ENCODE data around the gene IL1RL2. TPM values are rescaled to one million over a fixed set of nuclear protein-coding genes. Genes with fewer than 3 reads are reported as not detected.

IL1RL2 gene
- polyA plus RNA-seq, 10 donors, result 0.09 to 0.90 (median 0.19) TPM

- no peak for DNase-seq
These were observed 7.9 kb downstream of the IL1RL2 start for GRCh38 chr2:102194609-102195268.

- DNase-seq, result no peak
These were observed 10.7 kb downstream of the IL1RL2 start for GRCh38 chr2:102197389-102198137.

GRCh38 chr2:102200539-102200938, 13.7 kb downstream of the IL1RL2 start:
- no peak for DNase-seq

GRCh38 chr2:102204638-102205037, 17.8 kb downstream of the IL1RL2 start:
- no peak for DNase-seq

GRCh38 chr2:102206666-102207341, 20.0 kb downstream of the IL1RL2 start:
- no peak for DNase-seq

- no peak for DNase-seq
These were observed 22.0 kb downstream of the IL1RL2 start for GRCh38 chr2:102208774-102209173.

- no peak for DNase-seq
These were observed 22.7 kb downstream of the IL1RL2 start for GRCh38 chr2:102209474-102209873.

GRCh38 chr2:102217032-102217431, 30.2 kb downstream of the IL1RL2 start:
- DNase-seq, result no peak

- DNase-seq, result no peak
These were observed 38.3 kb downstream of the IL1RL2 start for GRCh38 chr2:102224824-102225739.

GRCh38 chr2:102226171-102226570, 39.3 kb downstream of the IL1RL2 start:
- no peak for DNase-seq

- no peak for DNase-seq
These were observed 40.0 kb downstream of the IL1RL2 start for GRCh38 chr2:102226612-102227391.

GRCh38 chr2:102229141-102229769, 42.4 kb downstream of the IL1RL2 start:
- peak in 1 of 3 donors; percentile 44 for DNase-seq

- no peak for DNase-seq
These were observed 43.6 kb downstream of the IL1RL2 start for GRCh38 chr2:102230410-102230909.

GRCh38 chr2:102233132-102233884, 46.5 kb downstream of the IL1RL2 start:
- DNase-seq, result no peak

GRCh38 chr2:102235042-102235473, 48.2 kb downstream of the IL1RL2 start:
- no peak for DNase-seq

- DNase-seq, result no peak
These were observed 48.7 kb downstream of the IL1RL2 start for GRCh38 chr2:102235491-102235890.

GRCh38 chr2:102236132-102236531, 49.3 kb downstream of the IL1RL2 start:
- no peak for DNase-seq

GRCh38 chr2:102237176-102237575, 50.4 kb downstream of the IL1RL2 start:
- no peak for DNase-seq

- DNase-seq, result no peak
These were observed 51.4 kb downstream of the IL1RL2 start for GRCh38 chr2:102238039-102238756.

Measured in muscle of back (tissue), 11 donors.